ENCODE results near the gene PIP4K2A. TPM values are rescaled to one million over a fixed set of nuclear protein-coding genes. Genes with fewer than 3 reads are reported as not detected.

PIP4K2A gene
- total and polyA plus RNA-seq, 5 donors from 2014 or later: 41.3 to 156 (median 55.2) TPM

GRCh38 chr10:22727663-22728062 is 13.3 kb upstream of the PIP4K2A start:
- Histone ChIP-seq H3K4me1 (ENCODE audit: control insufficient read depth, insufficient read depth, low read length, poor library complexity, severe bottlenecking) (no peaks in the 10 kb centered on the region), H3K9me3 (ENCODE audit: control insufficient read depth in 2 of 2, low read length in 2 of 2) (no peaks in the 10 kb centered on the region), H3K27ac (ENCODE audit: insufficient read depth, low read length, poor library complexity, severe bottlenecking) (no peak overlapping the region), H3K27me3 (ENCODE audit: control insufficient read depth, insufficient read depth, low read length) (peaks cover 7% of the 10 kb centered on the region), H3K36me3 (ENCODE audit: control insufficient read depth, insufficient read depth, low read length) (no peaks in the 10 kb centered on the region), H3K4me3 (ENCODE audit: low read depth, low read length) (no peak overlapping the region)
- no peaks in the 10 kb centered on the region for H3K36me3 Mint-ChIP-seq
- peaks cover 2 to 11% (median 8%) of the 10 kb centered on the region in 4 donors for H3K4me1 Mint-ChIP-seq
- H3K27me3 Mint-ChIP-seq: peaks cover 22% of the 10 kb centered on the region
- H3K27ac Mint-ChIP-seq: peak overlapping the region in 1 of 3 donors; percentile 32
- no peak overlapping the region for H3K4me3 Mint-ChIP-seq
- DNase-seq (no peak), ATAC-seq (ENCODE audit: low read depth in 2 of 2) (no peak)
- no peaks in the 10 kb centered on the region for H3K9me3 Mint-ChIP-seq

- H3K27ac ChIP-seq (ENCODE audit: insufficient read depth, low read length, poor library complexity, severe bottlenecking): no peak overlapping the region
- H3K4me3 ChIP-seq (ENCODE audit: low read depth, low read length): no peak overlapping the region
- no peaks in the 10 kb centered on the region for H3K36me3 ChIP-seq (ENCODE audit: control insufficient read depth, insufficient read depth, low read length)
- DNase-seq (no peak), ATAC-seq (ENCODE audit: low read depth in 2 of 2) (no peak)
- Mint-ChIP-seq H3K9me3 (no peaks in the 10 kb centered on the region), H3K4me1 (peaks cover 2 to 11% (median 8%) of the 10 kb centered on the region in 4 donors), H3K27me3 (peaks cover 18% of the 10 kb centered on the region), H3K4me3 (no peak overlapping the region), H3K36me3 (no peaks in the 10 kb centered on the region), H3K27ac (no peak overlapping the region)
- H3K9me3 ChIP-seq (ENCODE audit: control insufficient read depth in 2 of 2, low read length in 2 of 2): no peaks in the 10 kb centered on the region
- H3K27me3 ChIP-seq (ENCODE audit: control insufficient read depth, insufficient read depth, low read length): peaks cover 7% of the 10 kb centered on the region
- H3K4me1 ChIP-seq (ENCODE audit: control insufficient read depth, insufficient read depth, low read length, poor library complexity, severe bottlenecking): no peaks in the 10 kb centered on the region
These were observed 12.7 kb upstream of the PIP4K2A start for GRCh38 chr10:22727112-22727511.

GRCh38 chr10:22724773-22725172 is 10.4 kb upstream of the PIP4K2A start:
- Mint-ChIP-seq H3K4me1 (peaks cover 5 to 13% (median 8%) of the 10 kb centered on the region in 4 donors), H3K36me3 (no peaks in the 10 kb centered on the region), H3K4me3 (no peak overlapping the region), H3K9me3 (no peaks in the 10 kb centered on the region), H3K27me3 (peaks cover 18% of the 10 kb centered on the region), H3K27ac (no peak overlapping the region)
- H3K4me3 ChIP-seq (ENCODE audit: low read depth, low read length): no peak overlapping the region
- H3K36me3 ChIP-seq (ENCODE audit: control insufficient read depth, insufficient read depth, low read length): no peaks in the 10 kb centered on the region
- H3K4me1 ChIP-seq (ENCODE audit: control insufficient read depth, insufficient read depth, low read length, poor library complexity, severe bottlenecking): no peaks in the 10 kb centered on the region
- H3K9me3 ChIP-seq (ENCODE audit: control insufficient read depth in 2 of 2, low read length in 2 of 2): no peaks in the 10 kb centered on the region
- H3K27me3 ChIP-seq (ENCODE audit: control insufficient read depth, insufficient read depth, low read length): peaks cover 2% of the 10 kb centered on the region
- no peak overlapping the region for H3K27ac ChIP-seq (ENCODE audit: insufficient read depth, low read length, poor library complexity, severe bottlenecking)
- ATAC-seq (ENCODE audit: low read depth in 2 of 2) (no peak), DNase-seq (no peak)

GRCh38 chr10:22723783-22724182 is 9.4 kb upstream of the PIP4K2A start:
- H3K4me1 Mint-ChIP-seq: peaks cover 5 to 13% (median 8%) of the 10 kb centered on the region in 4 donors
- H3K27ac Mint-ChIP-seq: peak overlapping the region in 1 of 3 donors; percentile 54
- DNase-seq: no peak
- Histone ChIP-seq H3K4me3 (ENCODE audit: low read depth, low read length) (no peak overlapping the region), H3K36me3 (ENCODE audit: control insufficient read depth, insufficient read depth, low read length) (no peaks in the 10 kb centered on the region), H3K9me3 (ENCODE audit: control insufficient read depth in 2 of 2, low read length in 2 of 2) (no peaks in the 10 kb centered on the region), H3K27me3 (ENCODE audit: control insufficient read depth, insufficient read depth, low read length) (peaks cover under 1% of the 10 kb centered on the region), H3K27ac (ENCODE audit: insufficient read depth, low read length, poor library complexity, severe bottlenecking) (no peak overlapping the region), H3K4me1 (ENCODE audit: control insufficient read depth, insufficient read depth, low read length, poor library complexity, severe bottlenecking) (no peaks in the 10 kb centered on the region)
- no peaks in the 10 kb centered on the region for H3K9me3 Mint-ChIP-seq
- H3K27me3 Mint-ChIP-seq: peaks cover 18% of the 10 kb centered on the region
- ATAC-seq (ENCODE audit: low read depth in 2 of 2): no peak
- no peak overlapping the region for H3K4me3 Mint-ChIP-seq
- no peaks in the 10 kb centered on the region for H3K36me3 Mint-ChIP-seq

- no peak for DNase-seq
- no peak overlapping the region for H3K4me3 Mint-ChIP-seq
- H3K9me3 Mint-ChIP-seq: no peaks in the 10 kb centered on the region
These were observed 9.0 kb upstream of the PIP4K2A start for GRCh38 chr10:22723343-22723779.

DNA sequence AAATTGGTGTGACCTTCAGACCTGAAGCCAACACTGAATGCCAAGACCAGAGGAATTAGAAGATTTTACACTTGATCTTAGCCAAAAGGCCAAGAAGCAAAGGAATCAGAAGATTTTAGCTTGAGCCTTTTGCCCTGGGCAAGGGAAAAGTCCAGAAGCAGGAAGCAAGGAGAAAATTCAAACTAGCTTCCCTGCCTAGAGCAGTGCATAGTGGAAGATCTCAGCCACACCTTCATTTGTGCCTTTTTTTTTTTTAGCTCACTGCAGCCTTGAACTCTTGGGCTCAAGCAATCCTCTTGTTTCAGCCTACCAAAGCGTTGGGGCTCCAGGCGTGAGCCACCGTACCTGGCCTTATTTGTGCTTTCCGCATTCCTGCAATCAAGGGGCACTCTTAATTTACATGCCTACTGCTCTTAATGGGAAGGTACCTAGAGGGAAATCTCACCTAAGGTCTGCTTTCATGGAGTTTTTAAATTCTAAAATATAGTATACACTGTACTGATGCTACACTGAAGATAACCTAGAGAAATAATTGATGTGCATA is 8.3 kb upstream of the PIP4K2A start:
- peaks cover 5 to 13% (median 7%) of the 10 kb centered on the region in 4 donors for H3K4me1 Mint-ChIP-seq
- ATAC-seq (ENCODE audit: low read depth in 2 of 2) (no peak), DNase-seq (no peak)
- Histone ChIP-seq H3K27ac (ENCODE audit: insufficient read depth, low read length, poor library complexity, severe bottlenecking) (no peak overlapping the region), H3K9me3 (ENCODE audit: control insufficient read depth in 2 of 2, low read length in 2 of 2) (no peaks in the 10 kb centered on the region), H3K27me3 (ENCODE audit: control insufficient read depth, insufficient read depth, low read length) (no peaks in the 10 kb centered on the region), H3K4me1 (ENCODE audit: control insufficient read depth, insufficient read depth, low read length, poor library complexity, severe bottlenecking) (no peaks in the 10 kb centered on the region), H3K36me3 (ENCODE audit: control insufficient read depth, insufficient read depth, low read length) (no peaks in the 10 kb centered on the region), H3K4me3 (ENCODE audit: low read depth, low read length) (no peak overlapping the region)
- no peaks in the 10 kb centered on the region for H3K36me3 Mint-ChIP-seq
- H3K27me3 Mint-ChIP-seq: peaks cover 18% of the 10 kb centered on the region
- no peak overlapping the region for H3K27ac Mint-ChIP-seq
- no peaks in the 10 kb centered on the region for H3K9me3 Mint-ChIP-seq
- no peak overlapping the region for H3K4me3 Mint-ChIP-seq

More at GRCh38 chr10:22723343-22723779, 9.0 kb upstream of the PIP4K2A start:
- Histone ChIP-seq H3K27me3 (ENCODE audit: control insufficient read depth, insufficient read depth, low read length) (no peaks in the 10 kb centered on the region), H3K4me1 (ENCODE audit: control insufficient read depth, insufficient read depth, low read length, poor library complexity, severe bottlenecking) (no peaks in the 10 kb centered on the region), H3K27ac (ENCODE audit: insufficient read depth, low read length, poor library complexity, severe bottlenecking) (no peak overlapping the region), H3K4me3 (ENCODE audit: low read depth, low read length) (no peak overlapping the region), H3K9me3 (ENCODE audit: control insufficient read depth in 2 of 2, low read length in 2 of 2) (no peaks in the 10 kb centered on the region), H3K36me3 (ENCODE audit: control insufficient read depth, insufficient read depth, low read length) (no peaks in the 10 kb centered on the region)
- Mint-ChIP-seq H3K4me1 (peaks cover 5 to 13% (median 8%) of the 10 kb centered on the region in 4 donors), H3K36me3 (no peaks in the 10 kb centered on the region), H3K27me3 (peaks cover 18% of the 10 kb centered on the region), H3K27ac (peak overlapping the region in 2 of 3 donors; percentile 54 to 62)
- peak in 1 of 2 donors; percentile 31 for ATAC-seq (ENCODE audit: low read depth in 2 of 2)

GRCh38 chr10:22720667-22721066 is 6.3 kb upstream of the PIP4K2A start:
- no peaks in the 10 kb centered on the region for H3K4me1 ChIP-seq (ENCODE audit: control insufficient read depth, insufficient read depth, low read length, poor library complexity, severe bottlenecking)

DNA sequence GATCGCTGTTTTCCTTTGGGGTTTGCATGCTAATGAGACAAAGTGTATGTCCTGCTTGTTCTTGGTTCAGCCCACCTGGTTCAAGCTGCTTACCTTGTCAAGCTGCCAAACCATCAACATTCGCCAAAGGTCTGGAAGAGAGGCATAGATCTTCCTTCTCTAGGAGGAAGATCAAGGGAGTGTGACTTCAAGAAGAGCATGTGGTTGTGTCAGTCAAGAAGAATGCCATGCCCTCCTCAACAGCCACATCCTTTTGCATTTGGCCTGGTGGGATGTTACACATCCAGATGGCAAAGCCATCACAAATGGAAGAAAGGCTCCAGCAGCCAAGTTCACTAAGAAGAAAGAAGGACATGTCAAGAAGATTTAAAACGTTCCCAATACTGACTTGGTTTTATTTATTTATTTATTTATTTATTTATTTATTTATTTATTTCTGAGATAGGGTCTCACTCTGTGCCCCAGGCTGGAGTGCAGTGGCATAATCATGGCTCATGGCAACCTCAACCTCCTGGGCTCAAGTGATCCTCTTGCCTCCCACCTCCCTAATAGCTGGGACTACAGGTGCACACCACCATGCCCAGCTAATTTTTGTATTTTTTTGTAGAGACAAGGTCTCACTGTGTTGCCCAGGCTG is 5.1 kb upstream of the PIP4K2A start:
- Mint-ChIP-seq H3K9me3 (peaks cover 0 to 2% (median 0%) of the 10 kb centered on the region in 7 donors), H3K4me3 (no peak overlapping the region), H3K27me3 (peaks cover 4% of the 10 kb centered on the region), H3K36me3 (no peaks in the 10 kb centered on the region), H3K4me1 (peaks cover 8 to 23% (median 10%) of the 10 kb centered on the region in 4 donors), H3K27ac (no peak overlapping the region)
- Histone ChIP-seq H3K9me3 (ENCODE audit: control insufficient read depth in 2 of 2, low read length in 2 of 2) (no peaks in the 10 kb centered on the region), H3K4me3 (ENCODE audit: low read depth, low read length) (no peak overlapping the region), H3K27me3 (ENCODE audit: control insufficient read depth, insufficient read depth, low read length) (no peaks in the 10 kb centered on the region), H3K36me3 (ENCODE audit: control insufficient read depth, insufficient read depth, low read length) (no peaks in the 10 kb centered on the region), H3K4me1 (ENCODE audit: control insufficient read depth, insufficient read depth, low read length, poor library complexity, severe bottlenecking) (peaks cover 8% of the 10 kb centered on the region), H3K27ac (ENCODE audit: insufficient read depth, low read length, poor library complexity, severe bottlenecking) (no peak overlapping the region)
- DNase-seq (no peak), ATAC-seq (ENCODE audit: low read depth in 2 of 2) (no peak)

More at GRCh38 chr10:22720667-22721066, 6.3 kb upstream of the PIP4K2A start:
- ATAC-seq (ENCODE audit: low read depth in 2 of 2) (no peak), DNase-seq (no peak)
- Mint-ChIP-seq H3K36me3 (no peaks in the 10 kb centered on the region), H3K4me3 (peak overlapping the region in 1 of 4 donors; percentile 47), H3K27ac (no peak overlapping the region), H3K4me1 (peaks cover 5 to 17% (median 7%) of the 10 kb centered on the region in 4 donors), H3K27me3 (peaks cover 9% of the 10 kb centered on the region), H3K9me3 (peaks cover 0 to 2% (median 0%) of the 10 kb centered on the region in 7 donors)
- Histone ChIP-seq H3K4me3 (ENCODE audit: low read depth, low read length) (no peak overlapping the region), H3K9me3 (ENCODE audit: control insufficient read depth in 2 of 2, low read length in 2 of 2) (no peaks in the 10 kb centered on the region), H3K27me3 (ENCODE audit: control insufficient read depth, insufficient read depth, low read length) (no peaks in the 10 kb centered on the region), H3K27ac (ENCODE audit: insufficient read depth, low read length, poor library complexity, severe bottlenecking) (no peak overlapping the region), H3K36me3 (ENCODE audit: control insufficient read depth, insufficient read depth, low read length) (no peaks in the 10 kb centered on the region)

Data from CD4-positive, CD25-positive, alpha-beta regulatory T cell (primary cell).